T-cell (primary cell): ENCODE measurements around the gene ESRRB. TPM values are rescaled to one million over a fixed set of nuclear protein-coding genes. Genes with fewer than 3 reads are reported as not detected.

Source experiments
- ATAC-seq, 4 experiments: fragments of 200-7000 bp in 3 of 4; fragments of 150-1000 bp in 1 of 4; cut with Tn5 transposase; replicated peaks in 1 of 4; 1 replicate in 3 of 4; 2 replicates in 1 of 4; pipeline ENCODE4 v1.10.0; 2021; ENCODE audit warnings: moderate library complexity in 3 of 4, mild to moderate bottlenecking in 2 of 4, moderate number of reproducible peaks in 1 of 4
- CTCF ChIA-PET, 2 donors: fragments of 300-600 bp; sonication (Branson Sonifier 250); formaldehyde crosslinking; loops; one replicate each; lab custom pipeline; 2022; ENCODE audit warnings: antibody characterized with exemption in 2 of 2; lab: Charles Lee
- POLR2A ChIA-PET, 2 donors: fragments of 300-600 bp; sonication (Branson Sonifier 250); formaldehyde crosslinking; loops; one replicate each; lab custom pipeline; 2022; ENCODE audit warnings: antibody characterized with exemption in 2 of 2; lab: Charles Lee
- DNase-seq, 35 experiments: peaks; one replicate each; pipeline versions ENCODE4 v3.0.0 to v3.0.0-alpha.2; 2013 to 2023
- H3K27ac ChIP-seq: one replicate; pipeline ENCODE4 v1.5.1; 2013; ENCODE audit warnings: low read length
- H3K27me3 ChIP-seq, 2 experiments: replicated peaks in 1 of 2; 1 replicate in 1 of 2; 2 replicates in 1 of 2; pipeline versions ENCODE4 v1.6.1 to v1.7.0; 2013; ENCODE audit warnings: low read length in 1 of 2, mixed read lengths in 1 of 2; ENCODE audit not compliant: control insufficient read depth in 2 of 2, insufficient read depth in 2 of 2; ENCODE audit errors: extremely low read depth in 1 of 2
- H3K36me3 ChIP-seq, 2 donors: 1 replicate in 1 of 2; 2 replicates in 1 of 2; pipeline versions ENCODE4 v1.6.1 to v1.7.0; 2013; ENCODE audit warnings: low read length in 1 of 2; ENCODE audit not compliant: control insufficient read depth in 2 of 2, insufficient read depth in 1 of 2; ENCODE audit errors: extremely low read depth in 1 of 2
- H3K4me1 ChIP-seq, 2 experiments: 1 replicate in 1 of 2; 2 replicates in 1 of 2; pipeline versions ENCODE4 v1.6.1 to v1.7.0; 2013; ENCODE audit warnings: low read length in 2 of 2, mixed read lengths in 1 of 2; ENCODE audit not compliant: insufficient read depth in 2 of 2, control insufficient read depth in 1 of 2; ENCODE audit errors: extremely low read depth in 1 of 2
- H3K4me3 ChIP-seq, 2 donors: 1 replicate in 1 of 2; 2 replicates in 1 of 2; pipeline versions ENCODE4 v1.5.1 to v1.7.0; 2013; ENCODE audit warnings: mild to moderate bottlenecking in 2 of 2, low read length in 1 of 2, moderate library complexity in 1 of 2; ENCODE audit not compliant: control insufficient read depth in 1 of 2; ENCODE audit errors: extremely low read depth in 1 of 2
- H3K9me3 ChIP-seq: 2 replicates; pipeline ENCODE4 v1.7.0; 2013
- H3K27ac Mint-ChIP-seq, 2 donors: one replicate each; pipeline ENCODE4 v1.8.0; 2020 to 2021; ENCODE audit warnings: mild to moderate bottlenecking in 2 of 2, mixed read lengths in 2 of 2
- H3K27me3 Mint-ChIP-seq, 2 donors: one replicate each; pipeline ENCODE4 v1.8.0; 2021 to 2022; ENCODE audit warnings: mixed read lengths in 2 of 2
- H3K36me3 Mint-ChIP-seq: one replicate; pipeline ENCODE4 v1.8.0; 2021; ENCODE audit warnings: mixed read lengths
- H3K4me1 Mint-ChIP-seq, 3 donors: one replicate each; pipeline ENCODE4 v1.8.0; 2020 to 2022; ENCODE audit warnings: mixed read lengths in 3 of 3, mild to moderate bottlenecking in 1 of 3
- H3K4me3 Mint-ChIP-seq, 3 donors: one replicate each; pipeline ENCODE4 v1.8.0; 2020 to 2022; ENCODE audit warnings: mild to moderate bottlenecking in 3 of 3, mixed read lengths in 3 of 3, moderate library complexity in 3 of 3
- H3K9me3 Mint-ChIP-seq, 3 donors: one replicate each; pipeline ENCODE4 v1.8.0; 2020 to 2022; ENCODE audit warnings: mixed read lengths in 3 of 3
- WGBS: methylation state at CpG from one replicate; pipeline ENCODE4 v1.1.5; 2013; ENCODE audit warnings: missing lambda C conversion rate; ENCODE audit not compliant: insufficient coverage; 5-methylcytosine and 5-hydroxymethylcytosine counted together
- total RNA-seq, 35 experiments: library from RNA in 6 of 35; stranded (reverse) in 6 of 35; fragments of 120-200 nt in 1 of 35; gene quantifications; one replicate each; pipeline versions ENCODE4 v1.2.1 to v1.2.4 and lab custom pipeline; 2013 to 2026

Gene ESRRB
- total RNA-seq, 5 donors from 2014 or later (not counting 1 experiment from before 2014, with no cell fraction given): 0.19 to 0.82 (median 0.29) TPM; not detected in 1

DNA sequence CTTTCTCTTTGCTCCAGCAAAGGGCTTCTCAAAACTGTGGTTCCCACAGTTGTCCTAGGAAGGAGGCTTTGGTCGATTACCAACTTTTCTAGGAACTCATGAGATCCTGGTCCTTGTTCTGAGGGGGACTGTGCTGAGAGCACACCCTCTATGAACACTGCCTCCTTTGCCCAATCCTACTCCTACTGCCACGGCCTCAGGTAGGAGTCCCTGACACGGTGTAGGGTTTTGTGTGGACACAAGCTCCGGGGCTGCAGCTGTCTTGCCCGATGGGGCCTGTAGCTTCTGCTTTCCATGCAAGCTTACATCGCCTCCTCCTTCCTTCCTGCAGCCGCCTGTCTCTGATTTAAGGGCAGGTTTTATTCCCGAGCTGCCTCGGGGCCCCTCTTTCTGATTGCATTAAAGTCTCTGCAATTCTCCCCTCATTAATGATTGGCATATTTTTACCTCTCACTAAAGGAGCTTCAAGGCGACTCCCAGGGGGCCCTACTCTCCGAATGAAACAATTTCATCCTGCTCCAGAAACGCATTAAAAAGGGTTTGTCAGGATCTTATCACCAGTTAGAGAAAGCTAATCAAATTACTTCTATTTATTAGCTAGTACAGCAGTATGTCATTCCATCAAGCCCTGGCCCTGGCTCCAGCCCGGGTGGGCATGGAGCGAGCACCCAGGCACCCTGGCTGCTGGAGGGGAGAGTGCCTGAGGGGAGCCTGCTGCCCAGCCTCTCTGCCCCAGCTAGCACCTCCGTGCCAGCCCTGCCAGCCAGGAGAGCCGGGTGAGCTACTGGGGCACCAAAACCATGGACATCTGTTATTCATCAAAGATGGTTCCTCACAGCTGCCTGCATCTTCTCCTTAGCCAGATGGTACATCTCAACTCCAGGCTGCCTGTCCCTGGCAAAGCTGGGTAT is 38.0 kb upstream of the ESRRB start:
- ChIA-PET CTCF (interaction anchor here in 1 of 2 donors (1.0 kb wide), 1 partner anchor 287 kb away, joined by 3 read pairs; no protein-coding TSS in a partner anchor), POLR2A (no interaction called here)
- H3K9me3 Mint-ChIP-seq: no peaks in the 10 kb centered on the region

DNA sequence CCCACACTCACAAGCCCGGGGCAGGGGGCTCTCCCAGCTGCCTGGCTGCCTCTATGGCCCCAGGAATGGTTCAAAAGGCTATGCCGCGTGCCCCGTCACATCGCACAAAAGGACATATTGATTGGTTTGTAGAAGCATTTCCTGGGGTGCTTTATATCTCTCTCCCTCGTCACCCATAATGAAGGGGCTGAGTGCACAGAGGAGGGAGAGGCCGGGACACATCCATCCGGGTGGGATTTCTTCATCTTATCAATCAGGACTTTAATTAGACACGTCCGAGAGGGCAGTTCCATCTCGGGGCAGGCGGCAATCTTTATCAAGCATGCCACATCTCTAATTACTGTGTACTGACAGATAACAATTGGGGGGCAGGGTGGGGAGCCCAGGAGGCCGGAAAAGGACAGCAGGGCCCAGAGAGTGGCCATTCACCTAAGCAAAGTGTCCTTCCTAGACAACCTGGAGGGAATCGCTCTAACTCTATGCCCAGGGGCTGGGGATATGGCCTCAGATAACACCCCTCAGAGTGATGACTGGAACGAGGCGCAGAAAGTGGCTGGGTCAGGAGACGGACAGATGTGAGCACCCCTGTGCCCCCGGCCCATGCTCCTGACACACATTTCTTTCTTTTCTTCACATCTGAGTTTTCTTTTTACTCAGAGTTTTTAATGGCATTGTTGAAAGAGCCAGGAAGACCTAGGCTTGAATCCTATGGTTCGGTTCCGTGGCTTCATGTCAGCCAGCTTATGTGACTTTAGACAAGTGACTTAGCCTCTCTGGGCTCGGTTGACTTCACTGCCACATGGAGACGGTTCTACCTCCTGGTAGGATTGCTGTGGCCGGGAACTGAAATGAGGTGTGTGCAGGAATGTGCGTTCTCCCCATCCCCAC is 36.0 kb upstream of the ESRRB start:
- CTCF ChIA-PET: no interaction called here
- H3K27ac ChIP-seq: no peak overlapping the region
- WGBS: 67% methylated on average over 7 of the region's 24 CpGs
- DNase-seq: no peak
- ATAC-seq: no peak
- POLR2A ChIA-PET: no interaction called here
- no peaks in the 10 kb centered on the region for H3K9me3 ChIP-seq
- no peaks in the 10 kb centered on the region for H3K9me3 Mint-ChIP-seq
- peaks cover 21 to 22% of the 10 kb centered on the region in 2 donors for H3K27me3 Mint-ChIP-seq
- no peak overlapping the region for H3K27ac Mint-ChIP-seq
- H3K36me3 ChIP-seq: no peaks in the 10 kb centered on the region
- H3K27me3 ChIP-seq: peaks cover 0 to 26% of the 10 kb centered on the region in 2 experiments
- no peaks in the 10 kb centered on the region for H3K4me1 Mint-ChIP-seq
- H3K4me3 ChIP-seq: no peak overlapping the region
- no peaks in the 10 kb centered on the region for H3K4me1 ChIP-seq
- no peak overlapping the region for H3K4me3 Mint-ChIP-seq
- H3K36me3 Mint-ChIP-seq: no peaks in the 10 kb centered on the region

More for the DNA sequence above, 38.0 kb upstream of the ESRRB start:
- Mint-ChIP-seq H3K36me3 (no peaks in the 10 kb centered on the region), H3K27me3 (peaks cover 13 to 22% of the 10 kb centered on the region in 2 donors), H3K4me1 (no peaks in the 10 kb centered on the region), H3K27ac (no peak overlapping the region), H3K4me3 (peak overlapping the region in 1 of 3 donors; percentile 13)
- no peak overlapping the region for H3K4me3 ChIP-seq
- 62% methylated on average over 9 of the region's 16 CpGs for WGBS
- H3K9me3 ChIP-seq: no peaks in the 10 kb centered on the region
- no peak for ATAC-seq
- peaks cover 0 to 24% of the 10 kb centered on the region in 2 experiments for H3K27me3 ChIP-seq
- no peak overlapping the region for H3K27ac ChIP-seq
- DNase-seq: no peak
- no peaks in the 10 kb centered on the region for H3K4me1 ChIP-seq
- no peaks in the 10 kb centered on the region for H3K36me3 ChIP-seq

DNA sequence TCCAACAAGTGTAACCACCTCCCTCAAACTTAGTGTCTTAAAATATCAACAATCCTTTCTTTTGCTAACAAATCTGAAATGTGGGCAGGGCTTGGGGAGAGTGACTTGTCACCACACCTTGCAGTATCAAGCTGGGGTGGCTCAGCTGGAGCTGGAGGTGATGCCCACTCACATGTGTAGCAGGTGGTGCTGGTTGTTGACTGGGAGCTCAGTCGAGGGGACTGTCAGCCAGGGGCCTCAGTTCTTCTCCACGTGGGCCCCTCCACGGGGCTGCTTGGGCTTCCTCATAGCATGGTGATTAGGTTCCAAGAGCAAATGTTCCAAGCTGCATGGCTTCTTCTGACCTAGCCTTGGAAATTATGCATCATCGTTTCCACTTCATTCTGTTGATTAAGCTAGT is 32.6 kb upstream of the ESRRB start:
- H3K9me3 Mint-ChIP-seq: no peaks in the 10 kb centered on the region

GRCh38 chr14:76346391-76347160 is 29.4 kb upstream of the ESRRB start:
- ChIA-PET CTCF (no interaction called here), POLR2A (no interaction called here)
- Histone ChIP-seq H3K27ac (no peak overlapping the region), H3K27me3 (peaks cover 0 to 16% of the 10 kb centered on the region in 2 experiments), H3K4me3 (no peak overlapping the region), H3K4me1 (no peaks in the 10 kb centered on the region), H3K9me3 (no peaks in the 10 kb centered on the region), H3K36me3 (no peaks in the 10 kb centered on the region)
- no peak overlapping the region for H3K27ac Mint-ChIP-seq
- no peaks in the 10 kb centered on the region for H3K4me1 Mint-ChIP-seq
- ATAC-seq (no peak), DNase-seq (no peak)
- 81% methylated on average over 3 of the region's 8 CpGs for WGBS
- H3K27me3 Mint-ChIP-seq: peaks cover 11 to 24% of the 10 kb centered on the region in 2 donors
- H3K36me3 Mint-ChIP-seq: no peaks in the 10 kb centered on the region
- no peak overlapping the region for H3K4me3 Mint-ChIP-seq
- no peaks in the 10 kb centered on the region for H3K9me3 Mint-ChIP-seq

More for the DNA sequence above, 32.6 kb upstream of the ESRRB start:
- no peak overlapping the region for H3K4me3 Mint-ChIP-seq
- H3K9me3 ChIP-seq: no peaks in the 10 kb centered on the region
- WGBS: 61% methylated on average over 3 of the region's 4 CpGs
- no peak for DNase-seq
- POLR2A ChIA-PET: no interaction called here
- H3K4me3 ChIP-seq: no peak overlapping the region
- CTCF ChIA-PET: no interaction called here
- H3K27ac ChIP-seq: no peak overlapping the region
- H3K27ac Mint-ChIP-seq: no peak overlapping the region
- H3K36me3 Mint-ChIP-seq: no peaks in the 10 kb centered on the region
- H3K36me3 ChIP-seq: no peaks in the 10 kb centered on the region
- ATAC-seq: no peak
- peaks cover 0 to 22% of the 10 kb centered on the region in 2 experiments for H3K27me3 ChIP-seq
- peaks cover 16 to 17% of the 10 kb centered on the region in 2 donors for H3K27me3 Mint-ChIP-seq
- H3K4me1 Mint-ChIP-seq: no peaks in the 10 kb centered on the region
- no peaks in the 10 kb centered on the region for H3K4me1 ChIP-seq

- no peak for DNase-seq
- ATAC-seq: no peak
- WGBS: 76% methylated on average over 6 of the region's 8 CpGs
Observed at GRCh38 chr14:76348898-76349297, 27.0 kb upstream of the ESRRB start.

More at GRCh38 chr14:76348898-76349297, 27.0 kb upstream of the ESRRB start:
- Mint-ChIP-seq H3K4me1 (peaks cover 0 to 6% (median 0%) of the 10 kb centered on the region in 3 donors), H3K27ac (no peak overlapping the region), H3K36me3 (no peaks in the 10 kb centered on the region), H3K4me3 (no peak overlapping the region), H3K27me3 (peaks cover 18 to 22% of the 10 kb centered on the region in 2 donors), H3K9me3 (no peaks in the 10 kb centered on the region)
- H3K9me3 ChIP-seq: no peaks in the 10 kb centered on the region
- H3K27ac ChIP-seq: no peak overlapping the region
- H3K27me3 ChIP-seq: peaks cover 0 to 16% of the 10 kb centered on the region in 2 experiments
- peaks cover 0 to 6% of the 10 kb centered on the region in 2 experiments for H3K4me1 ChIP-seq
- ChIA-PET POLR2A (no interaction called here), CTCF (no interaction called here)
- no peaks in the 10 kb centered on the region for H3K36me3 ChIP-seq
- no peak overlapping the region for H3K4me3 ChIP-seq
